Thymus (tissue), 11 donors: ENCODE results near the gene GNRH2. TPM values are rescaled to one million over a fixed set of nuclear protein-coding genes. Genes with fewer than 3 reads are reported as not detected.
"Not testable (repeated sequence)": the region's sequence is repeated elsewhere in the genome, so short reads cannot be mapped to it uniquely, and the experiment has no call there.

Source experiments
- DNase-seq, 9 donors: peaks; one replicate each; pipeline ENCODE4 v3.0.0-alpha.2; 2013; ENCODE audit warnings: low spot score in 9 of 9, low read depth in 6 of 9, missing footprints in 1 of 9
- H3K27ac ChIP-seq, 2 donors: one replicate each; pipeline ENCODE4 v1.5.1; 2013; ENCODE audit warnings: control low read depth in 1 of 2, low read depth in 1 of 2, low read length in 1 of 2, mild to moderate bottlenecking in 1 of 2, moderate library complexity in 1 of 2
- H3K27me3 ChIP-seq, 2 donors: one replicate each; pipeline ENCODE4 v1.5.1; 2013; ENCODE audit warnings: low read length in 1 of 2; ENCODE audit not compliant: control insufficient read depth in 2 of 2, insufficient read depth in 1 of 2
- H3K36me3 ChIP-seq, 2 donors: one replicate each; pipeline ENCODE4 v1.5.1; 2013; ENCODE audit warnings: low read length in 1 of 2, mild to moderate bottlenecking in 1 of 2, moderate library complexity in 1 of 2; ENCODE audit not compliant: control insufficient read depth in 2 of 2, insufficient read depth in 2 of 2
- H3K4me1 ChIP-seq, 2 donors: one replicate each; pipeline ENCODE4 v1.5.1; 2013; ENCODE audit warnings: low read length in 2 of 2; ENCODE audit not compliant: control insufficient read depth in 2 of 2, insufficient read depth in 2 of 2
- H3K4me3 ChIP-seq, 2 donors: one replicate each; pipeline ENCODE4 v1.5.1; 2013; ENCODE audit warnings: low read length in 2 of 2, control low read depth in 1 of 2, mild to moderate bottlenecking in 1 of 2
- H3K9me3 ChIP-seq, 2 donors: one replicate each; pipeline ENCODE4 v1.5.1; 2013; ENCODE audit warnings: low read length in 1 of 2, mild to moderate bottlenecking in 1 of 2; ENCODE audit not compliant: control insufficient read depth in 2 of 2, insufficient read depth in 1 of 2
- WGBS: extraction: QIAGEN DNeasy Blood & Tissue Kit; methylation state at CpG from one replicate; pipeline ENCODE4 v1.1.7; 2013; 5-methylcytosine and 5-hydroxymethylcytosine counted together
- polyA plus RNA-seq: library from polyadenylated mRNA; stranded (reverse); fragments of 200-250 nt; gene quantifications from one replicate; pipeline ENCODE4 v1.2.3, GENCODE V29; 2013
- total RNA-seq: library from RNA; stranded (reverse); fragments of 120-200 nt; gene quantifications from one replicate; pipeline ENCODE4 v1.2.4, GENCODE V29; 2013
- donor health status: healthy.

Gene GNRH2
- total and polyA plus RNA-seq, 2 donors: 0.14 to 0.66 TPM

DNA sequence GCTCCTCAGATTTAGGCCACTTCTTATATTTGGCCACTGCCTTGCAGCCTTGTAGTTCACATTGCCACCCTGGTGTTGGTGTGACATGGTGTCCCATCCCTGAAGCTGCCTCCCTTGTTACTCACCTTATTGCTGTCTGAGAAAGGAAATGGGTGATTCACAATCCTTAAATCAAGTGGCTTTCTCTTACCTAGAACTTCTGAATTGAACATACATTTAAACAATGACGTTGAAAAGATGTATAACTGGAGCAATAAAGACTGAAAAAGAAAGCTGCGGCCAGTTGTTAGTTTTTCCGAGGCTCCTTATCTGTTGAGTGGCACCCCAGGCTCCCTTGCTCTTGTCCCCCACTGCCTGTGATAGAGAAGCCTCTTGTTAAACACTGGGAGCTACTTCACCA lies 28.8 kb upstream of the GNRH2 start:
- Histone ChIP-seq H3K27me3 (no peaks in the 10 kb centered on the region), H3K27ac (no peak overlapping the region), H3K9me3 (no peaks in the 10 kb centered on the region), H3K4me1 (no peaks in the 10 kb centered on the region), H3K36me3 (peaks cover 34 to 35% of the 10 kb centered on the region in 2 donors), H3K4me3 (no peak overlapping the region)
- WGBS: 99% methylated on average over 3 of the region's 3 CpGs
- DNase-seq: no peak

- peaks cover 33% of the 10 kb centered on the region in 2 donors for H3K36me3 ChIP-seq
- H3K4me1 ChIP-seq, H3K27me3 ChIP-seq, DNase-seq, H3K27ac ChIP-seq, H3K9me3 ChIP-seq, H3K4me3 ChIP-seq: not testable (repeated sequence)
- WGBS: 98% methylated on average over 5 of the region's 5 CpGs
Observed at GRCh38 chr20:3015302-3015701, 28.1 kb upstream of the GNRH2 start.

- no peaks in the 10 kb centered on the region for H3K27me3 ChIP-seq
- H3K27ac ChIP-seq: no peak overlapping the region
- no peak for DNase-seq
- H3K4me3 ChIP-seq: no peak overlapping the region
- peaks cover 54 to 62% of the 10 kb centered on the region in 2 donors for H3K36me3 ChIP-seq
- WGBS: 94% methylated on average over 4 of the region's 4 CpGs
- no peaks in the 10 kb centered on the region for H3K9me3 ChIP-seq
- no peaks in the 10 kb centered on the region for H3K4me1 ChIP-seq
Observed at GRCh38 chr20:3021327-3021726, 22.1 kb upstream of the GNRH2 start.

GRCh38 chr20:3021777-3022176 lies 21.6 kb upstream of the GNRH2 start:
- H3K36me3 ChIP-seq: peaks cover 58 to 65% of the 10 kb centered on the region in 2 donors
- H3K27ac ChIP-seq: no peak overlapping the region
- DNase-seq: no peak
- H3K4me3 ChIP-seq: no peak overlapping the region
- H3K9me3 ChIP-seq: no peaks in the 10 kb centered on the region
- H3K4me1 ChIP-seq: no peaks in the 10 kb centered on the region
- H3K27me3 ChIP-seq: no peaks in the 10 kb centered on the region
- WGBS: 97% methylated on average over 5 of the region's 5 CpGs

- 96% methylated on average over 20 of the region's 20 CpGs for WGBS
- not testable (repeated sequence) for DNase-seq, H3K4me1 ChIP-seq, H3K27ac ChIP-seq, H3K27me3 ChIP-seq, H3K9me3 ChIP-seq, H3K4me3 ChIP-seq
- H3K36me3 ChIP-seq: peaks cover 60 to 68% of the 10 kb centered on the region in 2 donors
Observed at GRCh38 chr20:3022559-3023490, 20.6 kb upstream of the GNRH2 start.

GRCh38 chr20:3027987-3028386 lies 15.4 kb upstream of the GNRH2 start:
- Histone ChIP-seq H3K4me1 (no peaks in the 10 kb centered on the region), H3K27ac (no peak overlapping the region), H3K4me3 (no peak overlapping the region), H3K36me3 (peaks cover 64 to 65% of the 10 kb centered on the region in 2 donors), H3K27me3 (no peaks in the 10 kb centered on the region), H3K9me3 (no peaks in the 10 kb centered on the region)
- no peak for DNase-seq
- 85% methylated on average over 2 of the region's 2 CpGs for WGBS

DNA sequence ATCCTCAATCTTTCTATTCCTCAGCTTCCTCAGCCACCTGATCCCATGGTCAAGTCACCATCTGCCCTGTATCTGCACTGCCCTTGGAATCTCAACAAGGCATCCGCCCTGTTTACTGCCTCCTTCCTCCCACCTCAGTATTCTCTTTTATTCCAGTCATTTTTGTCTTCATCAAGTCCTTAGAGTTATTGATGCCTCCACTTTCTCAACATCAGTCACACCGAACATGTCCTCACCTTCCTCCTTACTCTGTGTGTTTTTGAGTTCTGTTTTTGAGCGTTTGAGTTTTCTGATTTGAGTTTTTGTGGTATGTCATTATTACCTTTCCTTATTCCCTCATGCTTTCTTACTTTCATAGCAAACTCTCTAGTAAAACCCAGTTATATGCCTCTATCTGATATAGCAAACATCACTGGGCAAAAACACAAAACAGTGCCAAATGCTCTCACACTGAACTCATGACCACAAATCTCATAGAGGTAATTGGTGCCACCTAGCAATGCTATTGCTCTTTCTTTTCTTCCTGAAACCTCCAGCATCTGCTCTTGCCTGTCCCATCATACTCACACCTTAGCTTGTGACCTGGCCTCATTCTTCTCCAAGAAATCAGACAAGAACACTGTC lies 11.8 kb upstream of the GNRH2 start:
- Histone ChIP-seq H3K27me3 (no peaks in the 10 kb centered on the region), H3K4me3 (no peak overlapping the region), H3K27ac (no peak overlapping the region), H3K36me3 (peaks cover 57 to 59% of the 10 kb centered on the region in 2 donors), H3K9me3 (no peaks in the 10 kb centered on the region), H3K4me1 (no peaks in the 10 kb centered on the region)
- 98% methylated on average over 3 of the region's 3 CpGs for WGBS
- DNase-seq: no peak

DNA sequence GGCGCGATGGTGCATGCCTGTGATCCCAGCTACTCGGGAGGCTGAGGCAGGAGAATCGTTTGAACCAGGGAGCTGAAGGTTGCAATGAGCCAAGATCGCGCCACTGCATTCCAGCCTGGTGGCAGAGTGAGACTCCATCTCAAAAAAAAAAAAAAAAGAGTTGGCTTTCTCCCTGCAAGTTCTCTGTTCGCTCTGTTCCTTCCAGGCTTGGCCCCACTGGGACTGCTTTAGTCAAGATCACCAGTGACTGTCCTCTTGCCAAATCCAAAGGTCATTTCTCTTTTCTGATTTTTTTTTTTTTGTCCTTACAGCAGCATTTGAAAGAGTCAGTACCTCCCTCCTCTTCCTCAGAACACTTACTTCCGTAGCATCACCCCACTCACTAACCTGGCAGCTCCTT lies 10.8 kb upstream of the GNRH2 start:
- Histone ChIP-seq H3K36me3 (peaks cover 57 to 60% of the 10 kb centered on the region in 2 donors), H3K4me3 (no peak overlapping the region), H3K27me3 (no peaks in the 10 kb centered on the region), H3K4me1 (no peaks in the 10 kb centered on the region), H3K9me3 (no peaks in the 10 kb centered on the region), H3K27ac (no peak overlapping the region)
- whole genome bisulfite sequencing: 96% methylated on average over 8 of the region's 8 CpGs
- no peak for DNase-seq

DNA sequence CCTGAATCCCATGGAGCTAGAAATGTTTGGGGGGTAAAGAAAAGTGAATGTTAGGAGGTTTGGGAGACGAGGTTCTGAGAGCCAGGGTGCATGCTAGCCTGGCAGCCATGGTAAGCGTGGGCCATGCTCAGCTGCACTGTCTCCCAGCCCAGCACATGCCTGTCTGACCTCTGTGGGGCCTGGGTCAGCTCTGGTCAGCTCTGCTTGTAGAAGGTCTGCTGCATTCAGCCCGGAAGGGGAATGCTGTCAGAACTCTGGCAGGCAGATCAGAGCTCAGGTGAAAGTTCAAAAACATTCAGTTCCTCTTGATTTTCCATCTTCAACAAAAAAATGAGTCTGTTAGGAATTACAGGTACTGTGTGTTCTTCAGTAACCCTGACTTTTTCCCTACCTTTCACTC lies 5.8 kb upstream of the GNRH2 start:
- peaks cover 54 to 69% of the 10 kb centered on the region in 2 donors for H3K36me3 ChIP-seq
- H3K4me1 ChIP-seq: no peaks in the 10 kb centered on the region
- H3K27ac ChIP-seq: no peak overlapping the region
- H3K9me3 ChIP-seq: no peaks in the 10 kb centered on the region
- no peak for DNase-seq
- H3K4me3 ChIP-seq: no peak overlapping the region
- no peaks in the 10 kb centered on the region for H3K27me3 ChIP-seq
- WGBS: 99% methylated on average over 3 of the region's 3 CpGs
